ENCODE data around the gene UBFD1. TPM values are rescaled to one million over a fixed set of nuclear protein-coding genes. Genes with fewer than 3 reads are reported as not detected.
A peak's percentile ranks its signal among the peaks of the same experiment; 100 is the strongest.
"Not testable (repeated sequence)": the region's sequence is repeated elsewhere in the genome, so short reads cannot be mapped to it uniquely, and the experiment has no call there.

UBFD1 gene
- total RNA-seq, 3 donors from 2014 or later (not counting 1 experiment from before 2014, with no cell fraction given): 51.4 to 65.8 (median 63.6) TPM

GRCh38 chr16:23597003-23597756, 39.7 kb downstream of the UBFD1 start:
- TF ChIP-seq CTCF (IDR thresholded peaks at IDR 0.05): no peak
- H3K9me3 ChIP-seq (ENCODE audit: control insufficient read depth, insufficient read depth, low read length): no peaks in the 10 kb centered on the region
- no peak for ATAC-seq
- H3K36me3 ChIP-seq (ENCODE audit: control insufficient read depth, insufficient read depth, low read length): peaks cover 12% of the 10 kb centered on the region
- peak in 1 of 2 donors; percentile 30 for DNase-seq
- peaks cover 25% of the 10 kb centered on the region for H3K4me1 ChIP-seq (ENCODE audit: control insufficient read depth, insufficient read depth, low read length)
- H3K27ac Mint-ChIP-seq: peak overlapping the region in 1 of 2 donors; percentile 53
- H3K4me3 ChIP-seq (ENCODE audit: low read length): no peak overlapping the region
- 89% methylated on average over 10 of the region's 11 CpGs for WGBS (ENCODE audit: insufficient coverage)
- intact Hi-C loops (cut with micrococcal nuclease): no loop called here
- no peaks in the 10 kb centered on the region for H3K27me3 Mint-ChIP-seq (ENCODE audit: low read depth in 2 of 2)
- peak overlapping the region; percentile 78 for H3K4me3 Mint-ChIP-seq
- H3K36me3 Mint-ChIP-seq: no peaks in the 10 kb centered on the region
- no peak overlapping the region for H3K27ac ChIP-seq (ENCODE audit: low read length)
- H3K4me1 Mint-ChIP-seq: peaks cover 4 to 22% of the 10 kb centered on the region in 2 donors
- H3K9me3 Mint-ChIP-seq: no peaks in the 10 kb centered on the region
- no peaks in the 10 kb centered on the region for H3K27me3 ChIP-seq (ENCODE audit: control insufficient read depth, insufficient read depth, low read length)

- Mint-ChIP-seq H3K36me3 (no peaks in the 10 kb centered on the region), H3K9me3 (no peaks in the 10 kb centered on the region), H3K4me1 (no peaks in the 10 kb centered on the region), H3K27me3 (ENCODE audit: low read depth in 2 of 2) (no peaks in the 10 kb centered on the region), H3K4me3 (no peak overlapping the region), H3K27ac (no peak overlapping the region)
- no peaks in the 10 kb centered on the region for H3K27me3 ChIP-seq (ENCODE audit: control insufficient read depth, insufficient read depth, low read length)
- no peak for DNase-seq
- H3K4me3 ChIP-seq (ENCODE audit: low read length): no peak overlapping the region
- no peaks in the 10 kb centered on the region for H3K9me3 ChIP-seq (ENCODE audit: control insufficient read depth, insufficient read depth, low read length)
- intact Hi-C loops (cut with micrococcal nuclease): no loop called here
- WGBS (ENCODE audit: insufficient coverage): 92% methylated on average over 6 of the region's 6 CpGs
- TF ChIP-seq CTCF (IDR thresholded peaks at IDR 0.05): no peak
- H3K27ac ChIP-seq (ENCODE audit: low read length): no peak overlapping the region
- ATAC-seq: no peak
- no peaks in the 10 kb centered on the region for H3K4me1 ChIP-seq (ENCODE audit: control insufficient read depth, insufficient read depth, low read length)
- peaks cover 4% of the 10 kb centered on the region for H3K36me3 ChIP-seq (ENCODE audit: control insufficient read depth, insufficient read depth, low read length)
These were observed 50.2 kb downstream of the UBFD1 start for GRCh38 chr16:23607726-23608125.

GRCh38 chr16:23608194-23608593, 50.7 kb downstream of the UBFD1 start:
- no peak overlapping the region for H3K4me3 ChIP-seq (ENCODE audit: low read length)
- H3K36me3 ChIP-seq (ENCODE audit: control insufficient read depth, insufficient read depth, low read length): peaks cover 4% of the 10 kb centered on the region
- H3K4me1 Mint-ChIP-seq: no peaks in the 10 kb centered on the region
- no peaks in the 10 kb centered on the region for H3K9me3 Mint-ChIP-seq
- no peak overlapping the region for H3K4me3 Mint-ChIP-seq
- H3K4me1 ChIP-seq (ENCODE audit: control insufficient read depth, insufficient read depth, low read length): no peaks in the 10 kb centered on the region
- H3K36me3 Mint-ChIP-seq: no peaks in the 10 kb centered on the region
- intact Hi-C loops (cut with micrococcal nuclease): no loop called here
- no peaks in the 10 kb centered on the region for H3K27me3 Mint-ChIP-seq (ENCODE audit: low read depth in 2 of 2)
- DNase-seq: no peak
- 90% methylated on average over 4 of the region's 4 CpGs for WGBS (ENCODE audit: insufficient coverage)
- H3K27ac Mint-ChIP-seq: no peak overlapping the region
- no peak overlapping the region for H3K27ac ChIP-seq (ENCODE audit: low read length)
- no peak for ATAC-seq
- no peaks in the 10 kb centered on the region for H3K27me3 ChIP-seq (ENCODE audit: control insufficient read depth, insufficient read depth, low read length)
- no peaks in the 10 kb centered on the region for H3K9me3 ChIP-seq (ENCODE audit: control insufficient read depth, insufficient read depth, low read length)
- no peak for TF ChIP-seq CTCF (IDR thresholded peaks at IDR 0.05)

- no peaks in the 10 kb centered on the region for H3K27me3 ChIP-seq (ENCODE audit: control insufficient read depth, insufficient read depth, low read length)
These were observed 52.4 kb downstream of the UBFD1 start for GRCh38 chr16:23609929-23610328.

GRCh38 chr16:23610905-23611304, 53.4 kb downstream of the UBFD1 start:
- H3K27ac ChIP-seq (ENCODE audit: low read length); H3K4me1 ChIP-seq (ENCODE audit: control insufficient read depth, insufficient read depth, low read length); H3K36me3 Mint-ChIP-seq; H3K9me3 ChIP-seq (ENCODE audit: control insufficient read depth, insufficient read depth, low read length); H3K36me3 ChIP-seq (ENCODE audit: control insufficient read depth, insufficient read depth, low read length); DNase-seq; H3K27me3 Mint-ChIP-seq (ENCODE audit: low read depth in 2 of 2); H3K4me3 Mint-ChIP-seq; intact Hi-C loops (cut with micrococcal nuclease); ATAC-seq; H3K9me3 Mint-ChIP-seq; H3K4me3 ChIP-seq (ENCODE audit: low read length); H3K27ac Mint-ChIP-seq; H3K27me3 ChIP-seq (ENCODE audit: control insufficient read depth, insufficient read depth, low read length); H3K4me1 Mint-ChIP-seq: not testable (repeated sequence)
- 100% methylated on average over 6 of the region's 6 CpGs for WGBS (ENCODE audit: insufficient coverage)

More at GRCh38 chr16:23609929-23610328, 52.4 kb downstream of the UBFD1 start:
- Mint-ChIP-seq H3K4me3 (no peak overlapping the region), H3K9me3 (no peaks in the 10 kb centered on the region), H3K36me3 (no peaks in the 10 kb centered on the region), H3K4me1 (no peaks in the 10 kb centered on the region), H3K27me3 (ENCODE audit: low read depth in 2 of 2) (no peaks in the 10 kb centered on the region), H3K27ac (no peak overlapping the region)
- intact Hi-C loops (cut with micrococcal nuclease): no loop called here
- no peaks in the 10 kb centered on the region for H3K4me1 ChIP-seq (ENCODE audit: control insufficient read depth, insufficient read depth, low read length)
- H3K27ac ChIP-seq (ENCODE audit: low read length): no peak overlapping the region
- no peak overlapping the region for H3K4me3 ChIP-seq (ENCODE audit: low read length)
- WGBS (ENCODE audit: insufficient coverage): no CpG with 5 or more reads among the region's 1 CpG
- H3K36me3 ChIP-seq (ENCODE audit: control insufficient read depth, insufficient read depth, low read length): peaks cover 8% of the 10 kb centered on the region
- H3K9me3 ChIP-seq (ENCODE audit: control insufficient read depth, insufficient read depth, low read length): no peaks in the 10 kb centered on the region
- no peak for TF ChIP-seq CTCF (IDR thresholded peaks at IDR 0.05)
- ATAC-seq (no peak), DNase-seq (no peak)

Data from natural killer cell (primary cell).